Measurements from ENCODE around the gene SPIN4. TPM values are rescaled to one million over a fixed set of nuclear protein-coding genes. Genes with fewer than 3 reads are reported as not detected.

SPIN4 gene
- total and polyA plus RNA-seq, 10 of the 15 experiments (the other 5 are each of a cell fraction or from before 2014, with no cell fraction given), result 3.3 to 17.0 (median 7.7) TPM

GRCh38 chrX:63350941-63351616 lies at the start of gene SPIN4 (continued):
- TF ChIP-seq TCF7 (IDR thresholded peaks at IDR 0.05; ENCODE audit: borderline replicate concordance) (no peak), HDGF (IDR thresholded peaks at IDR 0.05) (no peak), POLR2AphosphoS2 (IDR thresholded peaks at IDR 0.05; ENCODE audit: low read depth, low read length) (no peak), YY1 (IDR thresholded peaks at IDR 0.05; ENCODE audit: low read depth, low read length) (0 out of 2 replicates have a peak, but pooled peaks have one; percentile 2), ASH2L (IDR thresholded peaks at IDR 0.05; ENCODE audit: borderline replicate concordance, low read depth) (no peak), ZNF207 (IDR thresholded peaks at IDR 0.05; ENCODE audit: borderline replicate concordance) (no peak), POU2F2 (IDR thresholded peaks at IDR 0.05; ENCODE audit: borderline replicate concordance, low read depth, low read length) (no peak), RCOR1 (conservative IDR thresholded peaks at IDR 0.05; ENCODE audit: low read depth, low read length) (no peak), RUNX3 (IDR thresholded peaks at IDR 0.05; ENCODE audit: low read length) (no peak; the same call in none of the 2 replicates), GATAD2B (conservative IDR thresholded peaks at IDR 0.05; ENCODE audit: low read depth) (no peak), BMI1 (IDR thresholded peaks at IDR 0.05; ENCODE audit: borderline replicate concordance) (no peak), NFYB (IDR thresholded peaks at IDR 0.05; ENCODE audit: insufficient read depth, low read depth, low read length) (no peak), CBFB (IDR thresholded peaks at IDR 0.05; ENCODE audit: low read depth) (no peak), CHD4 (IDR thresholded peaks at IDR 0.05) (no peak), SIX5 (IDR thresholded peaks at IDR 0.05; ENCODE audit: low read depth, low read length, severe bottlenecking) (no peak), ZNF384 (IDR thresholded peaks at IDR 0.05; ENCODE audit: borderline replicate concordance, low read depth, low read length) (no peak), EP300 (IDR thresholded peaks at IDR 0.05; ENCODE audit: borderline replicate concordance in 1 of 2, control insufficient read depth in 1 of 2, low read depth in 2 of 2, low read length in 2 of 2) (no peak), NR2F1 (conservative IDR thresholded peaks at IDR 0.05) (no peak), HDAC2 (IDR thresholded peaks at IDR 0.05) (no peak)
- TF ChIP-seq, protein P1, sequence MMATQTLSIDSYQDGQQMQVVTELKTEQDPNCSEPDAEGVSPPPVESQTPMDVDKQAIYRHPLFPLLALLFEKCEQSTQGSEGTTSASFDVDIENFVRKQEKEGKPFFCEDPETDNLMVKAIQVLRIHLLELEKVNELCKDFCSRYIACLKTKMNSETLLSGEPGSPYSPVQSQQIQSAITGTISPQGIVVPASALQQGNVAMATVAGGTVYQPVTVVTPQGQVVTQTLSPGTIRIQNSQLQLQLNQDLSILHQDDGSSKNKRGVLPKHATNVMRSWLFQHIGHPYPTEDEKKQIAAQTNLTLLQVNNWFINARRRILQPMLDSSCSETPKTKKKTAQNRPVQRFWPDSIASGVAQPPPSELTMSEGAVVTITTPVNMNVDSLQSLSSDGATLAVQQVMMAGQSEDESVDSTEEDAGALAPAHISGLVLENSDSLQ (IDR thresholded peaks at IDR 0.05), result peak; percentile 37; the same call in 1 of the 2 replicates
- TF ChIP-seq, protein P2, sequence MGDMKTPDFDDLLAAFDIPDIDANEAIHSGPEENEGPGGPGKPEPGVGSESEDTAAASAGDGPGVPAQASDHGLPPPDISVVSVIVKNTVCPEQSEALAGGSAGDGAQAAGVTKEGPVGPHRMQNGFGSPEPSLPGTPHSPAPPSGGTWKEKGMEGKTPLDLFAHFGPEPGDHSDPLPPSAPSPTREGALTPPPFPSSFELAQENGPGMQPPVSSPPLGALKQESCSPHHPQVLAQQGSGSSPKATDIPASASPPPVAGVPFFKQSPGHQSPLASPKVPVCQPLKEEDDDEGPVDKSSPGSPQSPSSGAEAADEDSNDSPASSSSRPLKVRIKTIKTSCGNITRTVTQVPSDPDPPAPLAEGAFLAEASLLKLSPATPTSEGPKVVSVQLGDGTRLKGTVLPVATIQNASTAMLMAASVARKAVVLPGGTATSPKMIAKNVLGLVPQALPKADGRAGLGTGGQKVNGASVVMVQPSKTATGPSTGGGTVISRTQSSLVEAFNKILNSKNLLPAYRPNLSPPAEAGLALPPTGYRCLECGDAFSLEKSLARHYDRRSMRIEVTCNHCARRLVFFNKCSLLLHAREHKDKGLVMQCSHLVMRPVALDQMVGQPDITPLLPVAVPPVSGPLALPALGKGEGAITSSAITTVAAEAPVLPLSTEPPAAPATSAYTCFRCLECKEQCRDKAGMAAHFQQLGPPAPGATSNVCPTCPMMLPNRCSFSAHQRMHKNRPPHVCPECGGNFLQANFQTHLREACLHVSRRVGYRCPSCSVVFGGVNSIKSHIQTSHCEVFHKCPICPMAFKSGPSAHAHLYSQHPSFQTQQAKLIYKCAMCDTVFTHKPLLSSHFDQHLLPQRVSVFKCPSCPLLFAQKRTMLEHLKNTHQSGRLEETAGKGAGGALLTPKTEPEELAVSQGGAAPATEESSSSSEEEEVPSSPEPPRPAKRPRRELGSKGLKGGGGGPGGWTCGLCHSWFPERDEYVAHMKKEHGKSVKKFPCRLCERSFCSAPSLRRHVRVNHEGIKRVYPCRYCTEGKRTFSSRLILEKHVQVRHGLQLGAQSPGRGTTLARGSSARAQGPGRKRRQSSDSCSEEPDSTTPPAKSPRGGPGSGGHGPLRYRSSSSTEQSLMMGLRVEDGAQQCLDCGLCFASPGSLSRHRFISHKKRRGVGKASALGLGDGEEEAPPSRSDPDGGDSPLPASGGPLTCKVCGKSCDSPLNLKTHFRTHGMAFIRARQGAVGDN (IDR thresholded peaks at IDR 0.05), result no peak
- TF ChIP-seq, protein P3, sequence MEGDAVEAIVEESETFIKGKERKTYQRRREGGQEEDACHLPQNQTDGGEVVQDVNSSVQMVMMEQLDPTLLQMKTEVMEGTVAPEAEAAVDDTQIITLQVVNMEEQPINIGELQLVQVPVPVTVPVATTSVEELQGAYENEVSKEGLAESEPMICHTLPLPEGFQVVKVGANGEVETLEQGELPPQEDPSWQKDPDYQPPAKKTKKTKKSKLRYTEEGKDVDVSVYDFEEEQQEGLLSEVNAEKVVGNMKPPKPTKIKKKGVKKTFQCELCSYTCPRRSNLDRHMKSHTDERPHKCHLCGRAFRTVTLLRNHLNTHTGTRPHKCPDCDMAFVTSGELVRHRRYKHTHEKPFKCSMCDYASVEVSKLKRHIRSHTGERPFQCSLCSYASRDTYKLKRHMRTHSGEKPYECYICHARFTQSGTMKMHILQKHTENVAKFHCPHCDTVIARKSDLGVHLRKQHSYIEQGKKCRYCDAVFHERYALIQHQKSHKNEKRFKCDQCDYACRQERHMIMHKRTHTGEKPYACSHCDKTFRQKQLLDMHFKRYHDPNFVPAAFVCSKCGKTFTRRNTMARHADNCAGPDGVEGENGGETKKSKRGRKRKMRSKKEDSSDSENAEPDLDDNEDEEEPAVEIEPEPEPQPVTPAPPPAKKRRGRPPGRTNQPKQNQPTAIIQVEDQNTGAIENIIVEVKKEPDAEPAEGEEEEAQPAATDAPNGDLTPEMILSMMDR (IDR thresholded peaks at IDR 0.05 in 2 of 3, conservative IDR thresholded peaks at IDR 0.05 in 1 of 3; ENCODE audit: control insufficient read depth in 2 of 3, extremely low read depth in 1 of 3, insufficient read depth in 1 of 3, low read depth in 3 of 3, low read length in 3 of 3), result no peak
- TF ChIP-seq, protein P4, sequence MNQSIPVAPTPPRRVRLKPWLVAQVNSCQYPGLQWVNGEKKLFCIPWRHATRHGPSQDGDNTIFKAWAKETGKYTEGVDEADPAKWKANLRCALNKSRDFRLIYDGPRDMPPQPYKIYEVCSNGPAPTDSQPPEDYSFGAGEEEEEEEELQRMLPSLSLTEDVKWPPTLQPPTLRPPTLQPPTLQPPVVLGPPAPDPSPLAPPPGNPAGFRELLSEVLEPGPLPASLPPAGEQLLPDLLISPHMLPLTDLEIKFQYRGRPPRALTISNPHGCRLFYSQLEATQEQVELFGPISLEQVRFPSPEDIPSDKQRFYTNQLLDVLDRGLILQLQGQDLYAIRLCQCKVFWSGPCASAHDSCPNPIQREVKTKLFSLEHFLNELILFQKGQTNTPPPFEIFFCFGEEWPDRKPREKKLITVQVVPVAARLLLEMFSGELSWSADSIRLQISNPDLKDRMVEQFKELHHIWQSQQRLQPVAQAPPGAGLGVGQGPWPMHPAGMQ (IDR thresholded peaks at IDR 0.05; ENCODE audit: borderline replicate concordance), result no peak

All from GM12878 (cell line).